ENCODE data around the gene SCYL2.
"Not testable (repeated sequence)": the region's sequence is repeated elsewhere in the genome, so short reads cannot be mapped to it uniquely, and the experiment has no call there.

The SCYL2 gene, protein sequence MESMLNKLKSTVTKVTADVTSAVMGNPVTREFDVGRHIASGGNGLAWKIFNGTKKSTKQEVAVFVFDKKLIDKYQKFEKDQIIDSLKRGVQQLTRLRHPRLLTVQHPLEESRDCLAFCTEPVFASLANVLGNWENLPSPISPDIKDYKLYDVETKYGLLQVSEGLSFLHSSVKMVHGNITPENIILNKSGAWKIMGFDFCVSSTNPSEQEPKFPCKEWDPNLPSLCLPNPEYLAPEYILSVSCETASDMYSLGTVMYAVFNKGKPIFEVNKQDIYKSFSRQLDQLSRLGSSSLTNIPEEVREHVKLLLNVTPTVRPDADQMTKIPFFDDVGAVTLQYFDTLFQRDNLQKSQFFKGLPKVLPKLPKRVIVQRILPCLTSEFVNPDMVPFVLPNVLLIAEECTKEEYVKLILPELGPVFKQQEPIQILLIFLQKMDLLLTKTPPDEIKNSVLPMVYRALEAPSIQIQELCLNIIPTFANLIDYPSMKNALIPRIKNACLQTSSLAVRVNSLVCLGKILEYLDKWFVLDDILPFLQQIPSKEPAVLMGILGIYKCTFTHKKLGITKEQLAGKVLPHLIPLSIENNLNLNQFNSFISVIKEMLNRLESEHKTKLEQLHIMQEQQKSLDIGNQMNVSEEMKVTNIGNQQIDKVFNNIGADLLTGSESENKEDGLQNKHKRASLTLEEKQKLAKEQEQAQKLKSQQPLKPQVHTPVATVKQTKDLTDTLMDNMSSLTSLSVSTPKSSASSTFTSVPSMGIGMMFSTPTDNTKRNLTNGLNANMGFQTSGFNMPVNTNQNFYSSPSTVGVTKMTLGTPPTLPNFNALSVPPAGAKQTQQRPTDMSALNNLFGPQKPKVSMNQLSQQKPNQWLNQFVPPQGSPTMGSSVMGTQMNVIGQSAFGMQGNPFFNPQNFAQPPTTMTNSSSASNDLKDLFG

DNA sequence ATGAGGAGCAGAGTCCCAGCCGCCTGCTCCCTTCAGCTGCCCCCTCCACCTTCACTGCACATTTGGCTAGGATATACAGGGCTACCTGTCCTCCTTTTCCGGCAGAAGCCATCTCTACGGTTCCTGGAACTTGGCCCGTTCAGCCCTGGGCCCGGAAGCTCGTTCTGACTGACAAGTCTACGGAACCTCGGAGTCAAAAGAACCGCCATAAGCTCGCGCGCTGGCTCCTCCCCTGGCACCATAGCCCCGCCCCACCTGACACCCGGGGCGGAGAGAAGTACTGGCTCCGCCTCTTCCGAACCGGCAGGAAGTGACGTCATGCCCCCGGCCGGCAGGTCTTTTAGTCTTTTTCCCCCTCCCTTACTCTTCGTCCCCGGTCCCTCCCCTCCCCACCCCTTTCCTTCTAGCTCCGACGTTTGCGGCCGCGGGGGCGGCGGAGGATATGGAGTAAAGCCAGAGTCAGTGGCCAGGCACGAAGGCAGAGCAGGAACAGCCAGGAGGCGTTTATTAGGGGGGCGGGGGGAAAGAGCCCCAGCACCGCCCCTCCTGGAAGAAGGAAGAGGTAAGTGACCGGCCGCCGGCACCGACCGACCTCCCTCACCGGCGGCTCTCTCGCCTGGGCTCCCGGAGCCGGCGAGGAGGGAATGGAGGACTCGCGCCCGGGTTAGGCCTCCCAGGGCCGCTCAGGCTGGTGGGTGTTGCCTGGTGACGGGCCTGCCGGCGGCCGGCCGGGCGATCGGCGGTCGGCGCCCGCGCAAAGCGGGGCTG is at the start of gene SCYL2, which contains the start of gene DEPDC4:
TSS of gene SCYL2 (plus strand) at position 343 of the 768 bp plus-strand sequence. CDS start 15,794 bp downstream, outside the sequence.
TSS of gene DEPDC4 (minus strand) at position 245 of the 768 bp plus-strand sequence. CDS start at position 242, 3 bp downstream.
- peak; percentile 98 for DNase-seq

DNA sequence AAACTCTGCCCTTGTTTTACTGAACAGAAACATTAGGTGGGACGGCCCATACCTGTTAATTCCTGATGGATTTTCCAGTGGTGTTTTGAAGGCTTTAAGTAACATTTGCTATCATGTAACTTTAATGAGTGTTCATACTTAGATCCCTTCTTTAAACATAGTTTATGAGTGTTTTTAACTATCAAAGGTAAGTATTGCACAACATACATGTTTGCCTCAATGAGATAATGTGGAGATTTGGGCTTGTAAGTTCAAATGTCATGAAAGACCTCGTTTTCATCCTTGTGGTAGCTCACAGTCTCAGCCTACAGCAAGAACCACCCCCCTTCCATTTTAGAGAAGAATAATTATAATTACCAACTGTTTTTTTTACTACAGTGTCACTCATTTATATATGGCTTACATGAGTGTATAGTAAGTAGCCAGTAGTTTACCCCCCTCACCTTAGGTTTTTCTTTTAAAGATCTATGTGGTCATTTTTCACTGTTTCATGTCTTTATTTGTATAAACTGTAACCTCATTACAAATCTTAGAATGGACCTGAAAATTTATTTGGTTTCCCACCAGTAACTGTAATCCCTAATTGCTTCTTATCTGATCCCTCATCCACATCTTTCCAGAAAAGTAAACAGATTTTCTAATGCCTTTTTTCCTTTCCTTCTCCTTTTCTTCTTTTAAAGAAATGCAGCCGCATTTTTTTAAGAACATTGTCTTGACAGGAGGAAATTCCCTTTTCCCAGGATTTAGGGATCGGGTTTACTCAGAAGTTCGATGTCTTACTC is 47.5 kb upstream of the SCYL2 start:
- DNase-seq = no peak

DNA sequence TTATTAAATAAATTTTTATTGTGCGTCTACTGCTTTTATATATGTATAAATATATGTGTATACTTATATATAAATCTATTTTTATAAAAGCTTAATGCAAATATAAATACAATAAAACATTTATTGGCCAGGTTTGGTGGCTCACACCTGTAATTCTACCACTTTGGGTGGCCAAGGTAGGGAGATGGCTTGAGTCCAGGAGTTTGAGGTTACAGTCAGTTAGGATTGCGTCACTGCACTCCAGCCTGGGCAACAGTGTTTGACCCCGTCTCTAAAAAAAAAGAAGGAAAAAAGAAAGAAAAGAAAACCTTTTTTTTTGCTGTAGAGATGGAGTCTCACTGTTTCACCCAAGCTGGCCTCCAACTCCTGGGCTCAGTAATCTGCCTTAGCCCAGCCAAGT is 45.5 kb upstream of the SCYL2 start:
- no peak for DNase-seq

DNA sequence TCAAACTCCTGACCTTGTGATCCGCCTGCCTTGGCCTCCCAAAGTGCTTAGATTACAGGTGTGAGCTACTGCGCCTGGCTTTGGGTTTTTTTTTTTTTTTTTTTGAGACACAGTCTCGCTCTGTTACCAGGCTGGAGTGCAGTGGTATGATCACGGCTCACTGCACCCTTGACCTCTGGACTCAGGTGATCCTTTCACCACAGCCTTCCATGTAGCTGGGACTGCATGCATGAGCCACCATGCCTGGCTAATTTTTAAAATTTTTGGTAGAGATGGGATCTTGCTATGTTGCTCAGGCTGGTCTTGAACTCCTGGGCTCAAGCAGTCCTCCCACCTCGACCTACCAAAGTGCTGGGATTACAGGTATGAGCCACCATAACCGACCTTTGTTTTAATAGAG is 44.8 kb upstream of the SCYL2 start:
- DNase-seq = not testable (repeated sequence)

DNA sequence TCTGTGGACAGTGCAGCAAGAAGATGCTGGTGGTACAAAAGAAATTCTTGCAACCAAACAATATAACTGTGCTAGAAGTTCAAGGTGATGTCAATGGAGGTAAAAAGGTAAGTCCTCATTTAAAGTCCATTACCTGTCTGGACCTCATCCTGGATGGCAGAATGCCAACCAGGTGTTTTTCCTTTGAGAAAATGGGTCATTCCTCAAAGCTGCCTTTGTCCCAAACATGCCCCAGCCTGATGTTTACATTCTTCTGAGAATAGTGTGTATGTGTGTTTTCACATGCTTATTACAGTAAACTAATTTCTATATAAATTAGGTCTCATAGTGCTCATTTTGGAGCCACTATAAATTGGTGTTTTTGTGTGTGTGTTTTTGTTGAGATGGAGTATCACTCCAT is 41.5 kb upstream of the SCYL2 start:
- no peak for DNase-seq

DNA sequence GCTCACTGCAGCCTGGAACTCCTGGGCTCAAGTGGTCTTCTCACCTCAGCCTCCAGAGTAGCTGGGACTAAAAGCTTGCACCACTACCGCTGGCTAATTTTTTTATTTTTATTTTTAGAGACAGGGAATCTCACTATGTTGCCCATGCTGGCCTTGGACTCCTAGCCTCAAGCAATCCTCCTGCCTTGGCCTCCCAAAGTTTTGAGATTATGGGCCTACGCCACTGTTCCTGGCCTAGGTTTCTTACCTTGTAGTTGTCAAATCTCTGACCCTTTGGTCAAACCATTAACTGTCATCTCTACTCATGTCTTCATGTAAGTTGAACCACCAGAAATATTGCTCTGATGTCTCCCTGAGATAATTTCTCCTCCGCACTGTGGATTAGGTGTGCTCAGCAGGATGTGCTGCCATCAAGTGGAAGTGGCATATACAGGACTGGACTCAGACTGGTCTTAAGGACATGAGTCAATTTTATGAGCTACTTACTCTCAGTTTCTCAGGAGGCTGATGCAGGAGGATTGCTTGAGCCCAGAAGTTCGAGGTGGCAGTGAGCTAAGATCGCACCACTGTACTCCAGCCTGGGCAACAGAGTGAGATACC is 37.8 kb upstream of the SCYL2 start:
- peak; percentile 8 for DNase-seq

DNA sequence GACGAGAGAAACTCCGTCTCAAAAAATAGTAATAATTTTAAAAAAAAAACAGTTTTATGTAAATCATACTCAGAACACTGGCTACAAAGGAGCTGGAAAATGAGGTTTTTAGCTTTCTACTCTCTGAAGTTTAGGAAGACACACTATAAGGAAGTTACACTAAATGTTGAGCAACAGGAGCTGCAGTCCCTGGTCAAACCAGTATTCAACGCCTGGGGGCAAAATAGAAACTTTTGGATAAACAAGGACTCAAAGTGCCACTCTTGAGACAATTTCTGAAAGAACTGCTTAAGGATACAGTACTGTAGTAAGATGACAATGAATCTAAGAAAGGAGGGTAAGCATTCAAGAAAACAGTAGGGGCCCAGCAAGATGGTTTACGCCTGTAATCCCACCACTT is 37.1 kb upstream of the SCYL2 start:
- no peak for DNase-seq

DNA sequence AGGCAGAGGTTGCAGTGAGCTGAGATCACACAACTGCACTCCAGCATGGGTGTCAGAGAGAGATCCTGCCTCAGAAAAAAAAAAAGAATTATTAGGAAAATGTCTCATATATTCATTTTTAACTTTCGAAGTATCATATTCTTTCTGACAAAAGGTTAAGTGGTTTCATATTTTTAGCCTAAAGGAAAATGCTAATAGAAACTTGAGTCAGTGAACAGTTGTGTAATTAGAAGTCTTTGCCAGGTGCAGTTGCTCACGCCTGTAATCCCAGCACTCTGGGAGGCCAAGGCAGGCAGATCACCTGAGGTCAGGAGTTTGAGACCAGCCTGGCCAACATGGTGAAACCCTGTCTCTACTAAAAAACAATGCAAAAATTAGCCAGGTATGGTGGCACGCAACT is 35.1 kb upstream of the SCYL2 start:
- not testable (repeated sequence) for DNase-seq

DNA sequence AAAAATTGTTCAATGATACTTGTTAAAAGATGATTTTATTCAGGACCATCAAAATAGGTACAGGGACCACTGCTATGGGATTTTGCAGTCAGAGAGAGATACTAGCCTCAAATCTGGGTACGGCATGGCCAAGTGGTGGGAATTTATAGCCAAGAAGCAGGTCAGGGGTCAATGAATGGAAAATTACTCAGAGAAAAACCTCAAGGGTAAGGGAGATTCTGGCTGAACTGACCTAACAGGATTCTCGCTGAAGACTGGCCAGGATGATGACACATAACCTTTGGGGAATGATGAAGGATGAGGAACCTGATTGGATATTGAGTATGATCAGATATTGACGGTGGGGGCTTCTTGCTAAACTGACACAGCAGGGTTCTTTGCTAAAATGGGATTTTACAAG is 32.8 kb upstream of the SCYL2 start:
- peak; percentile 31 for DNase-seq

DNA sequence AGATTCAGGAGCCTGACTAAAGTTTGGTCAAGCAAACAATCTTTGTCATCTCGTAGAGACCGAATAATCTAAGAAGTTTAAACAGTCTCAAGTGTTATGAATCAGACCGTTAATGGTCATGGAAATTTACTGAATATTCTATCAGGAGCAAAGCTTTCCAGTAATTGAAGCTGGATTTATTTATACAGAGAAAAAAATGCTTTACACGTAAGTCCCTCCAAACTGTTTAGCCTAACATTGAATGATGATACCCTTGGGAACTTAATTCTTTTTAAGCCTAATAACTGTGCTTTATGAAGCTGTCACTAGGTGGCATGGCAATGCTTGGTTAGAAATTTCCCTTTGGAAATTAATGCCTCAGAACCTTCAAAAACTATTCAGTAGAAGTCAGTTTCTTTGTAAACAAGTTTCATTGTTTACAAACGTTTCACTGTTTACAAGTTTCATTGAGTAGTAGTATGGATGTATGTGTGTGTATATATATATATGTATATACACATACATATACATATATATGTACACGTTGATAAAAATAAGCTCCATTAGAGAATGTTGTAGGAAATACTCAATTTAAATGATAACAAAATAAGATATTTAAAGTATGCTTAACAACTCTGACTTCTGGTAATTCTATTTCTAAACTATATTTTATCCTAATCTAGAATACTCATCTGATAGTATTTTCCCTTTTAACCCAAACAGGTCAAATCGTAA is 32.2 kb upstream of the SCYL2 start:
- peak; percentile 64 for DNase-seq

DNA sequence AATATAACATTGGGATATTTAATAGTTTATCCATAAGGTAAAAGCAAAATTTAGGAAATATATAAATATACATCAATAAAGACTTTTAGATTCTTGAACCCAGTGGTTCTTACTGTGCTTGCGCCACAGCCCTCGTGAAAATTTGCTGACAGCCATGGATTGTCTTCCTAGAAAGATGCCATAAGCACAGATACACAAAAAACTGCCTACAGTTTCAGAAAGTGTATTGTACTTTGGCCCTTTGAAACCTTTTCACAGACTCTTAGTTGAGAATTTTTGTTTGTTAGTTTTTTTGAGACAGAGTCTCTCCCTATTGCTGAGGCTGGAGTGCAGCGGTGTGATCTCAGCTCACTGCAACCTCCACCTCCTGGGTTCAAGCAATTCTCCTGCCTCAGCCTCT is 28.2 kb upstream of the SCYL2 start:
- no peak for DNase-seq

DNA sequence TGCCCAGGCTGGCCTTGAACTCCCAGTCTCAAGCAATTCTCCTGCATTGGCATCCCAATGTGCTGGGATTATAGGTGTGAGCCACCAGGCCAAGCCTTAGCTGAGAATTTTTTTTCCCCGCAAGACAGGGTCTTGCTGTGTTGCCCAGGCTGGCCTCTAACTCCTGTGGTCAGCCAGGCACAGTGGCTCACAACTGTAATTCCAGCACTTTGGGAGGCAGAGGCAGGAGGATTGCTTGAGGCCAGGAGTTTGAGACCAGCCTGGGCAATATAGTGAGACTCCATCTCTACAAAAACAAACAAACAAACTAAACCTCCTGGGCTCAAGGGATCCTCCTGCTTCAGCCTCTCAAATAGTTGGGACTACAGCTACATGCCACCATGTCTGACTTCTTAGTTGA is 27.4 kb upstream of the SCYL2 start:
- DNase-seq = no peak

DNA sequence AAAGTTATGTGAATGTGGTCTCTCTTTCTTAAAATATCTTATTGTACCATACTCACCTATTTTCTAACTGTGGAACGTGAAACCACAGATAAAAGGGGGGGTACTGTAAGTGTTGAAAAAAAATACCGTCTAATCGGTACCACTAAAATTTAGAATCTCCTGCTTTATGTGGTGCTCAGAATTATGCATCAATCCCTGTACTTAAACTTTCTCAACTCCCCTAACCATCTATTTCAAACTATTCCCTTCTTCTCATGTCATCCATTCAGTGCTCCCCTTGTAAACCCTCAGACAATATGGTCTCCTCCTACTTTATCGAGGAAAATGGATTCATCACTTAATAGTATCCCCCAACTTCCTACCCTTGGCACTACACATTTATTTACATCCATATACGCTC is 23.8 kb upstream of the SCYL2 start:
- no peak for DNase-seq

DNA sequence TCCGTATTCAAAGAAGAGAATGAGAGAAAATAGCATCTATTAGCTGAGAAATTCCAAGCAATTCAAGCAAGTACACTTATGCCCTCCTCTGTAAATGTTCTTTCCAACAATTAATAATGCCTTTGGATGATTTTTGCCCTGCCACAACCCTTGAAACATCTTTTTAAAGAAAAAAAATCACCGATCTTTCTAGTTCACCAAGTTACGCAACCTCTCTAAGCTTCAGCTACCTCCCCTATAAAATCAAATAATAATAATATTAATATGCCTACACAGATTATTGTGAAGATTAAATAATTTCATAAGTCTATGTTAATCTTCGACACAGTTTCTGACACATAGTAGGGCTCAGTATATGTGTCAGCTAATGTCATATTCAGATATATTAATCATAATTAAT is 19.2 kb upstream of the SCYL2 start:
- no peak for DNase-seq

DNA sequence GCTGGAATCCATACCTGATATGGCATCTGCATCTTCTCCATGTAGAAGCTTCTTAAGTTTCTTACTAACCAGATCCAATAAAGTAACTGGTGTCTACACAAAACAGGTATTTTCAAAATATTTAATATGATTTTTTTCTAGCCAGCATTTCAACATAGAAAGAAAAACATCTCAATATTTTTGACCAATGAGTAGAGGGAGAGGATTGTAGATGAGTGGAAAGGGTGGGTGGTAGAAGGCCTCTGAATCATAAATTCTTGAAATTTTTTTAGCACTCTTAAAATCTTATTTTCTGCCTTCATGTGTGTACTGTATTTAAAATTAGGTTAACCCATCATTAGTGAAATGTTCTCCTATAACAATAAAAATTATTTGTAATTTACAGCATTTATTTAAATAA is 18.1 kb upstream of the SCYL2 start:
- DNase-seq = peak; percentile 40

DNA sequence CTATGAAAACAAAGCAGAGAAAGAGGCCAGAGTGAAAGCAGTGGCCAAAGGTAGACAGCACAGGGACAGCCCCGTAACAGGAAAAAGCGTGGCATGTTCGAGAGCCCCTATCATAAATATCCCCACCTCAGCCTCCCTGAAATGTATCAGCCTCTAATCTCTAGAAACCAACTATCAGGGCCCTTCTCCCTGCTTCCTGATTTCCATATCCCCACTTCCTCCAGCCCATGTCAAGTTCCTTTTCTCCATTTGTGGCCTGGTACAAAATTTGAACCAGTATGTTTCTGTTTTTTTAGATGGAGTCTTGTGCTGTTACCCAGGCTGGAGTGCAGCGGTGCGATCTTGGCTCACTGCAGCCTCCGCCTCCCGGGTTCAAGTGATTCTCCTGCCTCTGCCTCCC is 17.0 kb upstream of the SCYL2 start:
- no peak for DNase-seq

DNA sequence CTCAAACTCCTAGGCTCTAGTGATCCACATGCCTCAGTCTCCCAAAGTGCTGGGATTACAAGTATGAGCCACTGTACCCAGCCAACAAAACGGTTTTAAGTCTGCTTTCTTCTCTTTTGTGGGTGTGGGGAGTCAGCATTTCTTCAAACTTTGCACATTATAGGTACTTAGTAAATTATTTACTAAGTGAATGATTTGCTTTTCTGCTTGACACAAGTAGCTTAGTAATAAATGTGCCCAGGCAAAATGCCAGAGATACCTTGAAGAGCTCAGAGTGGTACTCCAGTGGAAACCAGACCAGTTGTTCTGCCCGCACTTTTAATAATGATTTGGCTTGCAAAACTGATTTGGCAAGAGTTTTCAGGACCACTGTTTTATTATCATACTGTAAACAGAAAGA is 15.1 kb upstream of the SCYL2 start:
- DNase-seq = no peak

DNA sequence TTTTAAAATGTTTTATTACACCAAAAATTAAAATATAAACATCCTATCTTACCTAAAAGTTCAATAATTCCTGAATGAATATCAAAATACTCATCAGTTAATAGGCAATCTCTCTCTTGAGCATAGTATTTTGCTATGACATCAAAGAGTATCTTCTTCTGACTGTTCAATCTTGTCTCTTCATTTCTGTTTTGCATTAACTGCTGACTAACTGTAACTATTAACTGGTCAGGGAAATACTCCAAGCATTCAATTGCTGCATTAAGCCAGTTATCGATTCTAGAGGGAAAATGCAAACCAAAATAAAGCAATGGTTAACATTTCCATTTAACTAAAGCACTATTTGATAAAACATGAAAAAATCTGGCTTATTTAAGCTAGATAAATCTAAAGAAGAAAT is 13.5 kb upstream of the SCYL2 start:
- no peak for DNase-seq

DNA sequence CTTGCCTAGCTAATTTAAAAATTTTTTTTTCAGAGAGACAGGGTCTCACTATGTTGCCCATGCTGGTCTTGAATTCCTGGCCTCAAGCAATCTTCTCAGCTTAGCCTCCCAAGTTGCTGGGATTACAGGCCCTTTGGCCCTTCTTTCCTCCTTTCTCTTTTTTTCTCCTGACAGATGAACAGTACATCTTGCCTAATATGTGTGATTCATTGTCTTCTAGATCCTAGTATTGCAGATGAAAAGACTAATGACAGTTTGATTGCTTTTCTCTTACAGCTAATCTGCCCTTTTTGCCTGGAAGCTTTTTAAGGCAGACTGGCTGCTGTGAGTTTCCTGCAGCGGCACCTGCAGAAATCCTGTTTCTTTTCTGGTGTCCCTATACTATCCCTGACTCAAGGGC is 12.1 kb upstream of the SCYL2 start:
- no peak for DNase-seq

DNA sequence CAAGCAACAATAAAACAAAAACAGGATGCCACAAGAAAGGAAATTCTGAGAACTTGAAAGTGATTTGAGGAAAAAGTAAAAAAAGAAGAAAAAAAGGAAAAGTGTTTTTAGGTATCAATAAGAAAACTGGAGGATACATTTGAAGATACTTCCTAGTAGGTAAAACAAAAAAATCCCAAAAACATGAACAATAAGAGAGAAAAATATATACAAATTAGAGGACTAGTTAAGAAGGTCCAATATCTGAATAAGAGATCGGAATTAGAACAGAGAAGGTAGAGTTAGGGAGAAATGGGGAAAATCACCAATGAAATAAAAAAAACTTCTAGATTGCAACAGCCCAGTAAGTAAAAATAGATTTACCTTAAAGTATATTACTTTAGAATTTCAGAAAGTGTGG is 8.8 kb upstream of the SCYL2 start:
- no peak for DNase-seq

DNA sequence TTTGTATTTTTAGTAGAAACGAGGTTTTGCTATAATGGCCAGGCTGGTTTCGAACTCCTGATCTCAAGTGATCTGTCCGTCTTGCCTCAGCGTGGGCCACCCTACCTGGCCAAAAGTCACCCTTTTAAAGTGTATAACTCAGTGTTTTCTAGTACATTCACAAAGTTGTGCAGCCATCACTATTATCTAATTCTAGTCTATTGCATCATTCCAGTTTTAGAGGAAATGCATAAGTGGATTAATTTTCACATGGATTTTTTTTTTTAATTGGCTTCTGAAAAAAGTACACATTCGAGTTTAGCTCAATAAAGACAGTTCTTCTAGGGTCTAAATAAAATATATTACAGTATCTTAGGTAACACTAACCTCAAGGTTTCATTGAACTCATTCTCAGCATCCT is 3.8 kb upstream of the SCYL2 start:
- DNase-seq = no peak

Measured in fibroblast of skin of right quadriceps (primary cell).